Ishikawa (cell line): ENCODE results near the gene PDSS2.

Experiments used
- CEBPB ChIP-seq: IDR thresholded peaks from 2 replicates; pipeline ENCODE4 v1.6.1; 2012
- CREB1 ChIP-seq: IDR thresholded peaks from 2 replicates; pipeline ENCODE4 v1.6.1; 2012; ENCODE audit warnings: low read depth
- EGR1 ChIP-seq: IDR thresholded peaks from 2 replicates; pipeline ENCODE4 v1.6.1; 2012
- EP300 ChIP-seq: IDR thresholded peaks from 2 replicates; pipeline ENCODE4 v1.6.1; 2012; ENCODE audit warnings: borderline replicate concordance
- FOXM1 ChIP-seq: IDR thresholded peaks from 2 replicates; pipeline ENCODE4 v1.6.1; 2012; ENCODE audit warnings: low read depth, borderline replicate concordance
- NFIC ChIP-seq: IDR thresholded peaks from 2 replicates; pipeline ENCODE4 v1.6.1; 2012
- RAD21 ChIP-seq: IDR thresholded peaks from 2 replicates; pipeline ENCODE4 v1.6.1; 2012; ENCODE audit warnings: low read depth
- TAF1 ChIP-seq: IDR thresholded peaks from 2 replicates; pipeline ENCODE4 v1.6.1; 2012; ENCODE audit warnings: low read depth, mild to moderate bottlenecking
- TCF12 ChIP-seq: IDR thresholded peaks from 2 replicates; pipeline ENCODE4 v1.6.1; 2012; ENCODE audit warnings: low read depth
- TEAD4 ChIP-seq: IDR thresholded peaks from 2 replicates; pipeline ENCODE4 v1.6.1; 2012
- YY1 ChIP-seq: IDR thresholded peaks from 2 replicates; pipeline ENCODE4 v1.6.1; 2012; ENCODE audit warnings: low read depth
- ZBTB7A ChIP-seq: IDR thresholded peaks from 2 replicates; pipeline ENCODE4 v1.6.1; 2012; ENCODE audit warnings: low read depth
- TF ChIP-seq, protein P1 (sequence below): IDR thresholded peaks from 2 replicates; pipeline ENCODE4 v1.6.1; 2012; ENCODE audit warnings: low read depth, mild to moderate bottlenecking
- TF ChIP-seq, protein P2 (sequence below): IDR thresholded peaks from 2 replicates; pipeline ENCODE4 v1.6.1; 2012
- TF ChIP-seq, protein P3 (sequence below): IDR thresholded peaks from 2 replicates; pipeline ENCODE4 v1.6.1; 2012

PDSS2 gene

DNA sequence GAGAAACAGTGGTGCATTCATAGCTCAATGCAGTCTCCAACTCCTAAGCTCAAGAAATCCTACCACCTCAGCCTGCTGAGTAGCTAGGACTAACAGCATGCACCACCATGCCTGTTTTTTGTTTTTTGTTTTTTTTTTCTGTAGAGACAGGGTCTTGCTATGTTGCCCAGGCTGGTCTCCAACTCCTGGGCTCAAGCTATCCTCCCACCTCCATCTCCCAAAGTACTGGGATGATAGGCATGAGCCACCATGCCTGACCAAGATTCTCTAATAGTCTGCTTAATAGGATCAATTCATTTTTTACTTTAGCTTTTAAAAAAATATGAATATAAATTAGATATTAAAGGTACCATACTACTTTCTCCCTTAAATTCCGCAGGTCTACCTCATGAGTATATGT, 191.7 kb downstream of the PDSS2 start:
- TF ChIP-seq, protein P1, sequence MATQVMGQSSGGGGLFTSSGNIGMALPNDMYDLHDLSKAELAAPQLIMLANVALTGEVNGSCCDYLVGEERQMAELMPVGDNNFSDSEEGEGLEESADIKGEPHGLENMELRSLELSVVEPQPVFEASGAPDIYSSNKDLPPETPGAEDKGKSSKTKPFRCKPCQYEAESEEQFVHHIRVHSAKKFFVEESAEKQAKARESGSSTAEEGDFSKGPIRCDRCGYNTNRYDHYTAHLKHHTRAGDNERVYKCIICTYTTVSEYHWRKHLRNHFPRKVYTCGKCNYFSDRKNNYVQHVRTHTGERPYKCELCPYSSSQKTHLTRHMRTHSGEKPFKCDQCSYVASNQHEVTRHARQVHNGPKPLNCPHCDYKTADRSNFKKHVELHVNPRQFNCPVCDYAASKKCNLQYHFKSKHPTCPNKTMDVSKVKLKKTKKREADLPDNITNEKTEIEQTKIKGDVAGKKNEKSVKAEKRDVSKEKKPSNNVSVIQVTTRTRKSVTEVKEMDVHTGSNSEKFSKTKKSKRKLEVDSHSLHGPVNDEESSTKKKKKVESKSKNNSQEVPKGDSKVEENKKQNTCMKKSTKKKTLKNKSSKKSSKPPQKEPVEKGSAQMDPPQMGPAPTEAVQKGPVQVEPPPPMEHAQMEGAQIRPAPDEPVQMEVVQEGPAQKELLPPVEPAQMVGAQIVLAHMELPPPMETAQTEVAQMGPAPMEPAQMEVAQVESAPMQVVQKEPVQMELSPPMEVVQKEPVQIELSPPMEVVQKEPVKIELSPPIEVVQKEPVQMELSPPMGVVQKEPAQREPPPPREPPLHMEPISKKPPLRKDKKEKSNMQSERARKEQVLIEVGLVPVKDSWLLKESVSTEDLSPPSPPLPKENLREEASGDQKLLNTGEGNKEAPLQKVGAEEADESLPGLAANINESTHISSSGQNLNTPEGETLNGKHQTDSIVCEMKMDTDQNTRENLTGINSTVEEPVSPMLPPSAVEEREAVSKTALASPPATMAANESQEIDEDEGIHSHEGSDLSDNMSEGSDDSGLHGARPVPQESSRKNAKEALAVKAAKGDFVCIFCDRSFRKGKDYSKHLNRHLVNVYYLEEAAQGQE: no peak
- TF ChIP-seq RAD21: no peak
- TF ChIP-seq, protein P2, sequence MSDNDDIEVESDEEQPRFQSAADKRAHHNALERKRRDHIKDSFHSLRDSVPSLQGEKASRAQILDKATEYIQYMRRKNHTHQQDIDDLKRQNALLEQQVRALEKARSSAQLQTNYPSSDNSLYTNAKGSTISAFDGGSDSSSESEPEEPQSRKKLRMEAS: no peak
- no peak for TF ChIP-seq YY1
- TF ChIP-seq NFIC: no peak
- TF ChIP-seq EGR1: no peak

DNA sequence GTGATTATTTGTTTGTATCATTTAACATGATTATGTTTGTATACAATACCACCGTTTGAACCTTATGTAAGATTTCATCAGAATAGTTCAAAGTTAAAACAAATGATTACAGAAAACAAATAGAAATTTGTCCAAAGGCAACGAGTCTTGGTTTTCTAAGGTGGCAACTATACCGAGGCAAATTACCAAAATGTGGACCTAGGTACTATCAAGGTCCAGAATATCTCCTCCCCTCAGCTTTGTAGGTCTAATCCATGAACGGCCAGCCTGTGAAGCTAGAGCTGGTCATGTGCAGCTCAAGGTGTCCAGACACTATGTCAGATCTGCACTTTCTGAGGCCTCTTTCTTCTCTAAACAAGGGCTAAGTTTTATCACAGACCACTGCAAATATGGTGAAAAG, 192.4 kb downstream of the PDSS2 start:
- TF ChIP-seq, protein P3, sequence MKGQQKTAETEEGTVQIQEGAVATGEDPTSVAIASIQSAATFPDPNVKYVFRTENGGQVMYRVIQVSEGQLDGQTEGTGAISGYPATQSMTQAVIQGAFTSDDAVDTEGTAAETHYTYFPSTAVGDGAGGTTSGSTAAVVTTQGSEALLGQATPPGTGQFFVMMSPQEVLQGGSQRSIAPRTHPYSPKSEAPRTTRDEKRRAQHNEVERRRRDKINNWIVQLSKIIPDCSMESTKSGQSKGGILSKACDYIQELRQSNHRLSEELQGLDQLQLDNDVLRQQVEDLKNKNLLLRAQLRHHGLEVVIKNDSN: no peak

DNA sequence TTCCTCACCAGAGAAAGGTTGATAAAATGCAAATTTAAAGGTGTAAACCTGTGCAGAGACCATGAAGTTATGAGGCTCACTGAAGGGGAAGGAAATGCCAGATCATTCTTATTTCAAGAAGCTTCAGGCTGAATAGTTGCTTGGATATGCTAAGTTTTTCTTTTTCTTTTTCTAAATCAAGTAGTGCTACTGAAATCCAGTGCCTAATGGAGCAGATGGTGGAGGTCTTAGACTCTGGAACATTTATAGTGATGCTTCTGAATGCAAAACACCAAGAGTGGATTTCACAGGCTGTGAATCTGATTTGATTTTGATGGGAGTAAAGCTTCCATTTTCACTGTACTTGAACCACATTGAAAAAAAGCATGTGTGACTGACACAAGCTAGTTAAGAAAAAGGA, 192.8 kb downstream of the PDSS2 start:
- TF ChIP-seq TEAD4 (no peak), NFIC (no peak), EGR1 (no peak), FOXM1 (no peak), ZBTB7A (no peak), YY1 (no peak), CEBPB (no peak), TAF1 (no peak), RAD21 (no peak)
- TF ChIP-seq, protein P2: no peak

DNA sequence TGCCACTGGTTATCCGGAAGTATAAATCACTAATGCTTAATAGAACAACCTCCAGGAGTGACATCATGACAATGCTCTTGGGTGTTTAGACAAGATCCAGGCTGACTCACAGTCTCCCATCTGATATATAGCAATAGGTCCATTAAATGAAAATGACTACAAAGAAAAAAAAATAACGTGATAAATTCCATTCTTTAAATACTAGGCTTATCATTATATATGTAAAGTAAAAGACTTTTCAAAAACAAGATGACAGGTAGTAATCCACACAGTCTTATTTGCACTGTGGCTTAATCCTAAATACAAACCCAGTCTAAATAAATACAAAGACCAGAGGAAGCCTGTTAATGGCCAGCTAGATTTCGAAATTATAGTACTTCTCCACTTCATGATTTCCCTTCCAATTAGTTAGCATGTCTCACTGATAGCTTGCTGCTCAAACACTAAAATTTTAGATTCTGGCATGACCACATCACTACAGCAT, 195.0 kb downstream of the PDSS2 start:
- TF ChIP-seq YY1 (no peak), CREB1 (no peak), RAD21 (no peak), ZBTB7A (no peak), TAF1 (no peak), TEAD4 (no peak), TCF12 (no peak)
- TF ChIP-seq, protein P1: no peak
- TF ChIP-seq, protein P2: no peak

DNA sequence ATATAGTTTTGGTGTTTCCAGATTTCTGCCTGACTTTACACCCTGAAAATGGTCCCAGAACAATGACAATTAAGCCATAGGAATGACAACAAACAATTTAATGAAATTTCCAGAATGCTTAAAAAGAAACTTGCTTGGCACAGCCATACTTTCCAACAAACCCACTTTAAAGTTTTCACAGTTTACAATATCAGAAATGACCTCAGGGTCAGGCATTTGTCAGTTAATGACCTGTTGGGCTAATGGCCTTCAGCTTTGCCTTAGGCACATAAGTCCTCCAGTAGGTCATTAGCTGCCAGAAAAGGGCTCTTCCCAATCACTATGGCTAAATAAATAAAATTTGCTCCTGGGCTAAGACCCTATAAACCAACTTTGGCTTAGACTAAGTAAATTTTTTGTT, 199.4 kb downstream of the PDSS2 start:
- TF ChIP-seq, protein P2: no peak
- no peak for TF ChIP-seq FOXM1

DNA sequence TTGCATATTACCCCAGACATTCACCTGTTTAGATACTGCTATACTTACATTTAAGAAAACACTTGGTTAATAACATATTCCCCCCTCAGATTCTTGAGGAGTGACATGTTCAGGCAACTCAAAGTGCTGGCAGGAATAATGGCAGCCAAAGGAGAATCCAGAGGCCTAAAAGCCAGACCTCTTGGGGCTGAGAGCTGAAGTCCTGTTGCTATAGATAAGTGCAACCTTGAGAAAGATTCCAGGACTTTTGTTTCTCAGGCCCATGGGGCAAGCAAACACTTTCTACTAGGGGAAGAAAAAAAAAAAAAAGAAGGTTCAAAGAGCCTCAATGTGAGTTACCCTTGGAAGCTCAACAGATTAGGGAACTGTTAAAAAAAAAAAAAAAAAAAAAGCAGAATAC, 211.2 kb downstream of the PDSS2 start:
- TF ChIP-seq TAF1: no peak

DNA sequence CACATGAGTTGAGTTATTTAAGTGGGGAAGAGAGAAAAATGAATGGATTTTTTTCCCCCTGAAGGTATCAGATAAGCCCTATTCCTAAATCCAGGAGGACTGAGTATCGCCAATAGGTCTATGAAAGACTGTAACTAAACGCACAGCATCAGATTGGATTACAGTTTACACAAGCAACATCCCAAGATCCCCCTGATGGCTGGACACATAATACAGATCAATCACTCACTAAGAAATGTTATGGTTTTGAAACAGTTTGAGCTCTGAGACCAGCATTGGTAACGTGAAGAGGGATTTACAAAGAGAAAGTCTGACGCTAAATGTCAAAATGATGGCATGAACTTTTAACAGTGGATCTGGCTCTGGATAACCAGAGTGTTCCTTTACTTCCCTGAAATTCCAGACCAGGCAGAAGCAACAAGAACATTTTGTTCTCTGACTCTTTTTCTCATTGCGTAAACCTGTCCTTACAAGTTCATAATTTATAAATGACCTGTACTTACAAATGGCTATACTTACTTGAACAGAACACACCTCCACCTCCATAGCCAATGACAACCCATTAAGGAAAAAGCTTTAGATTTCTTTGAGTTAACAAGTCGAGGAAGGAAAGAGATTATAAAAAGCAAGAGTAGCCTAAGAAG, 212.3 kb downstream of the PDSS2 start:
- TF ChIP-seq NFIC: no peak
- TF ChIP-seq ZBTB7A: no peak
- TF ChIP-seq TCF12: no peak
- TF ChIP-seq, protein P2: no peak
- TF ChIP-seq RAD21: no peak
- TF ChIP-seq EP300: no peak
- TF ChIP-seq, protein P1: no peak
- no peak for TF ChIP-seq CEBPB
- TF ChIP-seq CREB1: no peak
